Testis (tissue), 2 donors: ENCODE results near the gene APOBEC3B.

ENCODE experiments used
- CTCF ChIP-seq, 3 experiments: fragments of 450-650 bp in 2 of 3; fragments of 200-600 bp in 1 of 3; sonication (generic) in 1 of 3; IDR thresholded peaks; one replicate each; pipeline ENCODE4 v1.5.1; 2016 to 2019; ENCODE audit warnings: antibody characterized with exemption in 3 of 3, mild to moderate bottlenecking in 2 of 3, moderate library complexity in 1 of 3
- POLR2A ChIP-seq: fragments of 450-650 bp; IDR thresholded peaks from one replicate; pipeline ENCODE4 v1.6.1; 2017; ENCODE audit warnings: antibody characterized with exemption, mild to moderate bottlenecking, moderate library complexity

- no peak for TF ChIP-seq POLR2A
- TF ChIP-seq CTCF (IDR thresholded peaks at IDR 0.05), result no peak
These were observed 4.5 kb downstream of the APOBEC3B start for GRCh38 chr22:38986629-38987028.
